Neural cell (in vitro differentiated cells): ENCODE data around the gene TMPRSS6.

Source experiments
- CTCF ChIP-seq: fragments of 450-650 bp; IDR thresholded peaks from 2 replicates; pipeline ENCODE4 v1.5.1; 2014; ENCODE audit warnings: antibody characterized with exemption, mild to moderate bottlenecking, moderate library complexity; ENCODE audit not compliant: poor library complexity, severe bottlenecking
- EZH2 ChIP-seq: fragments of 200-600, 300-800 bp; shearing (Covaris generic), sonication (generic); IDR thresholded peaks from 2 replicates; pipeline ENCODE4 v1.6.1; 2014; ENCODE audit warnings: antibody characterized with exemption, low read length, borderline replicate concordance, mild to moderate bottlenecking; ENCODE audit not compliant: insufficient read depth, poor library complexity, severe bottlenecking

DNA sequence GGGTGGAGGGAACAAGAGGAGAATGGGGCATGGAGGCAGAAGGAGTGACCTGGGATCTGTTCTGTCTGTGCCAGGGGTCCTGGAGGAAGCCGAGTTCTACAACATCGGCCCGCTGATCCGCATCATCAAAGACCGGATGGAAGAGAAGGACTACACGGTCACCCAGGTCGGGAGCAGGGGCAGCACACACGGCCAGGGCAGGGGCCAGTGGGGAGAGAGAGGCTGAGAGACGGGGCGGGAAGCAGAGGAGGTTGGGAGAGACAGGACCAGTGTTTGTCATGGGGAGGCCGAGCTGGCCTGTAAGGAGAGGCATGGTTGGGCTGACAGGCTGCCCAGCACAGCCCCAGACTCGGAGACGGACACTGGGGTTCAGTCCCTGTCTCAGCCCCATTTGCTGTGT, 53.3 kb downstream of the TMPRSS6 start:
- no peak for TF ChIP-seq EZH2
- TF ChIP-seq CTCF: no peak
